ENCODE data around the gene PNRC1.

GRCh38 chr6:89073840-89074239 lies 6.7 kb upstream of the PNRC1 start:
- no peak for TF ChIP-seq POLR2A (IDR thresholded peaks at IDR 0.05; ENCODE audit: low read length)
- no peak for TF ChIP-seq GATA1 (IDR thresholded peaks at IDR 0.05; ENCODE audit: low read depth, low read length)
